HepG2 (cell line): ENCODE measurements around the gene ARHGAP45. TPM values are rescaled to one million over a fixed set of nuclear protein-coding genes. Genes with fewer than 3 reads are reported as not detected.

Experiments used
- AGO2 ChIP-seq: fragments of 200-400 bp; formaldehyde crosslinking; optimal IDR thresholded peaks from 2 replicates; pipeline ENCODE3; 2017; ENCODE audit warnings: mild to moderate bottlenecking, low read depth, low read length, moderate library complexity
- BRD4 ChIP-seq: sonication (generic); formaldehyde crosslinking; IDR thresholded peaks from 2 replicates; pipeline ENCODE4 v1.4.0; 2020; ENCODE audit warnings: missing genetic modification reagents
- CREM ChIP-seq, 2 experiments: sonication (generic) in 1 of 2; formaldehyde crosslinking in 1 of 2; IDR thresholded peaks; 2 replicates each; pipeline versions ENCODE4 v1.4.0 to v1.6.1; 2016 to 2020; ENCODE audit warnings: antibody characterized with exemption in 1 of 2, mild to moderate bottlenecking in 1 of 2, missing genetic modification reagents in 1 of 2
- FUBP1 ChIP-seq: sonication (generic); formaldehyde crosslinking; IDR thresholded peaks from 2 replicates; pipeline ENCODE4 v1.5.1; 2020; ENCODE audit warnings: missing genetic modification reagents, mild to moderate bottlenecking, borderline replicate concordance
- HMGXB4 ChIP-seq, 2 experiments: sonication (generic) in 1 of 2; formaldehyde crosslinking in 1 of 2; IDR thresholded peaks; 2 replicates each; pipeline versions ENCODE4 v1.4.0 to v1.6.1; 2018 to 2020; ENCODE audit warnings: missing genetic modification reagents in 2 of 2, borderline replicate concordance in 1 of 2, low read depth in 1 of 2, mild to moderate bottlenecking in 1 of 2, missing biosample characterization in 1 of 2
- HNRNPK ChIP-seq: fragments of 200-400 bp; formaldehyde crosslinking; IDR thresholded peaks from 2 replicates; pipeline ENCODE4 v1.6.1; 2018; ENCODE audit warnings: low read length, low read depth, moderate library complexity, mild to moderate bottlenecking; ENCODE audit not compliant: poor library complexity, severe bottlenecking
- IKZF4 ChIP-seq: sonication (generic); formaldehyde crosslinking; IDR thresholded peaks from 2 replicates; pipeline ENCODE4 v1.5.1; 2020; ENCODE audit warnings: borderline replicate concordance, mild to moderate bottlenecking, low read depth, missing genetic modification reagents; ENCODE audit errors: not compliant biosample characterization
- IRF2 ChIP-seq: IDR thresholded peaks from 2 replicates; pipeline ENCODE4 v1.6.1; 2018; ENCODE audit warnings: missing genetic modification reagents, missing compliant biosample characterization
- NAIF1 ChIP-seq: sonication (generic); formaldehyde crosslinking; IDR thresholded peaks from 2 replicates; pipeline ENCODE4 v1.5.0; 2020; ENCODE audit warnings: mild to moderate bottlenecking, missing genetic modification reagents, borderline replicate concordance
- NR2C2 ChIP-seq: sonication (generic); formaldehyde crosslinking; IDR thresholded peaks from 2 replicates; pipeline ENCODE4 v1.4.0; 2020; ENCODE audit warnings: missing genetic modification reagents, mild to moderate bottlenecking, moderate library complexity, borderline replicate concordance
- SMAD9 ChIP-seq: sonication (generic); formaldehyde crosslinking; IDR thresholded peaks from 2 replicates; pipeline ENCODE4 v1.5.1; 2020; ENCODE audit warnings: mild to moderate bottlenecking, missing genetic modification reagents
- TBP ChIP-seq: sonication (generic); formaldehyde crosslinking; IDR thresholded peaks from 2 replicates; pipeline ENCODE4 v1.5.0; 2020; ENCODE audit warnings: missing genetic modification reagents
- THAP9 ChIP-seq: sonication (generic); formaldehyde crosslinking; IDR thresholded peaks from 2 replicates; pipeline ENCODE4; 2020; ENCODE audit warnings: missing genetic modification reagents, mild to moderate bottlenecking, borderline replicate concordance
- YEATS2 ChIP-seq: sonication (generic); formaldehyde crosslinking; IDR thresholded peaks from 2 replicates; pipeline ENCODE4 v1.4.0; 2020; ENCODE audit warnings: missing genetic modification reagents, borderline replicate concordance
- ZNF337 ChIP-seq: sonication (generic); formaldehyde crosslinking; IDR thresholded peaks from 2 replicates; pipeline ENCODE4 v1.5.1; 2020; ENCODE audit warnings: missing genetic modification reagents, low read depth, mild to moderate bottlenecking, borderline replicate concordance
- ZNF343 ChIP-seq: sonication (generic); formaldehyde crosslinking; IDR thresholded peaks from 2 replicates; pipeline ENCODE4 v1.4.0; 2020; ENCODE audit warnings: mild to moderate bottlenecking, missing genetic modification reagents
- ZNF670 ChIP-seq: sonication (generic); formaldehyde crosslinking; IDR thresholded peaks from 2 replicates; pipeline ENCODE4 v1.8.0; 2022; ENCODE audit warnings: mild to moderate bottlenecking, missing genetic modification reagents, borderline replicate concordance
- ZNF747 ChIP-seq: sonication (generic); formaldehyde crosslinking; IDR thresholded peaks from 2 replicates; pipeline ENCODE4 v1.8.1; 2023; ENCODE audit warnings: missing genetic modification reagents, mild to moderate bottlenecking, borderline replicate concordance
- ZNF784 ChIP-seq: sonication (generic); formaldehyde crosslinking; IDR thresholded peaks from 2 replicates; pipeline ENCODE4 v1.5.1; 2020; ENCODE audit warnings: missing genetic modification reagents, mild to moderate bottlenecking, borderline replicate concordance
- ZNF850 ChIP-seq: sonication (generic); formaldehyde crosslinking; conservative IDR thresholded peaks from 2 replicates; pipeline ENCODE4 v1.9.0; 2021; ENCODE audit warnings: mild to moderate bottlenecking, missing genetic modification reagents
- polyA plus RNA-seq, 8 experiments: library from polyadenylated mRNA; depleted of rRNA in 3 of 8; stranded (reverse) in 7 of 8; unstranded in 1 of 8; fragments of >200 nt; fragmentation: Illumina TruSeq in 4 of 8; extraction: Trizol in 4 of 8; gene quantifications; 2 replicates each; pipeline versions ENCODE4 v1.2.1 to v1.2.3, GENCODE V29; 2011 to 2016; ENCODE audit warnings: low read depth in 4 of 8, missing spikeins in 1 of 8, mixed read lengths in 1 of 8; ENCODE audit not compliant: insufficient read depth in 1 of 8
- total RNA-seq, 5 experiments: library from RNA; depleted of rRNA; stranded (reverse); fragments of >200 nt; fragmentation: Illumina TruSeq; extraction: Trizol; gene quantifications; 2 replicates each; pipeline ENCODE4 v1.2.3, GENCODE V29; 2016; ENCODE audit warnings: low read depth in 1 of 5

Gene ARHGAP45
- total and polyA plus RNA-seq, 2 of the 13 experiments (the other 11 are each of a cell fraction or from before 2014, with no cell fraction given): 0.84 to 32.0 TPM

- TF ChIP-seq HMGXB4 (CRISPR knock-in tag; IDR thresholded peaks at IDR 0.05; ENCODE audit: borderline replicate concordance in 1 of 2, low read depth in 1 of 2): peak in 1 of 2 experiments; percentile 8; a peak in 1 of 4 replicates
- no peak for TF ChIP-seq IKZF4 (CRISPR knock-in tag)
- 0 out of 2 replicates have a peak, but pooled peaks have one; percentile 4 for TF ChIP-seq NR2C2
- peak; percentile 84; the same call in 1 of the 2 replicates for TF ChIP-seq ZNF850 (CRISPR knock-in tag)
- TF ChIP-seq AGO2: no peak
- TF ChIP-seq ZNF337 (CRISPR knock-in tag): no peak
- no peak for TF ChIP-seq THAP9
- TF ChIP-seq ZNF343 (CRISPR knock-in tag): no peak
- no peak for TF ChIP-seq TBP
- TF ChIP-seq SMAD9 (CRISPR knock-in tag): no peak
- no peak for TF ChIP-seq CREM (IDR thresholded peaks at IDR 0.05)
- no peak for TF ChIP-seq CREM (CRISPR knock-in tag; IDR thresholded peaks at IDR 0.05)
- no peak for TF ChIP-seq ZNF784 (CRISPR knock-in tag)
- no peak for TF ChIP-seq FUBP1
- TF ChIP-seq HNRNPK: peak; percentile 7
- no peak for TF ChIP-seq NAIF1 (CRISPR knock-in tag)
- no peak for TF ChIP-seq YEATS2 (CRISPR knock-in tag)
- 0 out of 2 replicates have a peak, but pooled peaks have one; percentile 37 for TF ChIP-seq ZNF670 (CRISPR knock-in tag)
- no peak for TF ChIP-seq BRD4 (CRISPR knock-in tag)
- TF ChIP-seq ZNF747 (CRISPR knock-in tag): no peak
- no peak for TF ChIP-seq IRF2 (CRISPR knock-in tag)
Observed at GRCh38 chr19:1104311-1105007, 37.5 kb downstream of the ARHGAP45 start (continued).
